Measurements from ENCODE around the gene DCAF15. TPM values are rescaled to one million over a fixed set of nuclear protein-coding genes. Genes with fewer than 3 reads are reported as not detected.

The DCAF15 gene
- total and polyA plus RNA-seq, 2 donors (not counting 3 experiments of a cell fraction or from before 2014, with no cell fraction given) = 41.9 to 42.4 TPM

DNA sequence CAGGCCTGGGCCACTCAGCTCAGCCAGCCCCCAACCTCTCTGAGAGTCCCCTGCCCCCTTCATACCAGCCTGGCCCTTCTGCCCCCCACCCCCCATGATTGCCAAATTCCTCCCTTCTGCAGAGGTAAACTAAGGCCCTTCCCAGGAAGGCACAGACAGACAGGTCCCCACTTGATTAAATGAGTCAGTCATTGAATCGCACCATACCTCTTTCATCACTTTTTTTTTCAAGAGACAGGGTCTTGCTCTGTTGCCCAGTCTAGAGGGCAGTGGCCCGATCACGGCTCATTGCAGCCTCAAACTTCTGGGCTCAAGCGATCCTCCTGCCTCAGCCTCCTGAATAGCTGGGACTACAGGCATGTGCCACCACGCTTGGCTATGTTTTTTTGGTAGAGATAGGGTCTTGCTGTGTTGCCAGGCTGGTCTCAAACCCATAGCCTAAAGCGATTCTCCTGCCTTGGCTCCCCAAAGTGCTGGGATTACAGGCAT lies 20.1 kb upstream of the DCAF15 start:
- Histone ChIP-seq H2AFZ (ENCODE audit: low read depth, low read length) (no peak overlapping the region), H3K27me3 (ENCODE audit: control insufficient read depth in 2 of 2, insufficient read depth in 2 of 2, low read length in 2 of 2) (no peaks in the 10 kb centered on the region), H3K4me2 (ENCODE audit: insufficient read depth, low read length) (no peak overlapping the region), H3K9ac (replicated peaks; ENCODE audit: extremely low read depth, insufficient read depth, low read length) (no peak overlapping the region), H3K27ac (ENCODE audit: insufficient read depth, low read depth, low read length) (no peak overlapping the region), H3K79me2 (ENCODE audit: control insufficient read depth, insufficient read depth, low read length) (no peaks in the 10 kb centered on the region), H3K9me3 (replicated peaks; ENCODE audit: control insufficient read depth, insufficient read depth, low read length) (no peaks in the 10 kb centered on the region), H3K9me1 (replicated peaks; ENCODE audit: control insufficient read depth, extremely low read depth, insufficient read depth, low read length) (no peaks in the 10 kb centered on the region), H4K20me1 (replicated peaks; ENCODE audit: control insufficient read depth, extremely low read depth, insufficient read depth, low read length) (no peaks in the 10 kb centered on the region), H3K4me1 (ENCODE audit: control insufficient read depth, extremely low read depth, insufficient read depth, low read length) (no peaks in the 10 kb centered on the region), H3K36me3 (ENCODE audit: control insufficient read depth in 2 of 2, extremely low read depth in 1 of 2, insufficient read depth in 2 of 2, low read length in 2 of 2) (peaks cover 0 to 2% of the 10 kb centered on the region in 2 experiments), H3K4me3 (replicated peaks in 1 of 3; ENCODE audit: insufficient read depth in 1 of 3, low read depth in 1 of 3, low read length in 3 of 3) (no peak overlapping the region)
- ChIA-PET CTCF (interaction anchor here (1.3 to 2.0 kb wide), 3 partner anchors 10 to 127 kb away, joined by 3 to 9 read pairs (median 4); no protein-coding TSS in a partner anchor), POLR2A (no interaction called here)
- BruUV-seq (replicated peaks) = no TSS peak
- FAIRE-seq = no peak
- TF ChIP-seq FOS (IDR thresholded peaks at IDR 0.05; ENCODE audit: borderline replicate concordance, insufficient read depth, low read length) (no peak), GATA2 (IDR thresholded peaks at IDR 0.05; ENCODE audit: insufficient read depth, insufficient read length, low read depth, low read length) (no peak), MYC (IDR thresholded peaks at IDR 0.05; ENCODE audit: low read depth, low read length) (no peak), JUN (IDR thresholded peaks at IDR 0.05; ENCODE audit: borderline replicate concordance, insufficient read depth, insufficient read length, low read depth) (no peak), EZH2 (IDR thresholded peaks at IDR 0.05; ENCODE audit: borderline replicate concordance, low read depth, low read length, severe bottlenecking) (no peak), POLR2A (IDR thresholded peaks at IDR 0.05; ENCODE audit: low read depth, low read length) (no peak), POLR2AphosphoS5 (IDR thresholded peaks at IDR 0.05; ENCODE audit: insufficient read depth, low read depth, low read length) (no peak)
- TF ChIP-seq, protein P1, sequence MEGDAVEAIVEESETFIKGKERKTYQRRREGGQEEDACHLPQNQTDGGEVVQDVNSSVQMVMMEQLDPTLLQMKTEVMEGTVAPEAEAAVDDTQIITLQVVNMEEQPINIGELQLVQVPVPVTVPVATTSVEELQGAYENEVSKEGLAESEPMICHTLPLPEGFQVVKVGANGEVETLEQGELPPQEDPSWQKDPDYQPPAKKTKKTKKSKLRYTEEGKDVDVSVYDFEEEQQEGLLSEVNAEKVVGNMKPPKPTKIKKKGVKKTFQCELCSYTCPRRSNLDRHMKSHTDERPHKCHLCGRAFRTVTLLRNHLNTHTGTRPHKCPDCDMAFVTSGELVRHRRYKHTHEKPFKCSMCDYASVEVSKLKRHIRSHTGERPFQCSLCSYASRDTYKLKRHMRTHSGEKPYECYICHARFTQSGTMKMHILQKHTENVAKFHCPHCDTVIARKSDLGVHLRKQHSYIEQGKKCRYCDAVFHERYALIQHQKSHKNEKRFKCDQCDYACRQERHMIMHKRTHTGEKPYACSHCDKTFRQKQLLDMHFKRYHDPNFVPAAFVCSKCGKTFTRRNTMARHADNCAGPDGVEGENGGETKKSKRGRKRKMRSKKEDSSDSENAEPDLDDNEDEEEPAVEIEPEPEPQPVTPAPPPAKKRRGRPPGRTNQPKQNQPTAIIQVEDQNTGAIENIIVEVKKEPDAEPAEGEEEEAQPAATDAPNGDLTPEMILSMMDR (IDR thresholded peaks at IDR 0.05; ENCODE audit: extremely low read depth in 1 of 2, insufficient read depth in 1 of 2, low read depth in 1 of 2, low read length in 2 of 2) = no peak
- TF ChIP-seq, protein P2, sequence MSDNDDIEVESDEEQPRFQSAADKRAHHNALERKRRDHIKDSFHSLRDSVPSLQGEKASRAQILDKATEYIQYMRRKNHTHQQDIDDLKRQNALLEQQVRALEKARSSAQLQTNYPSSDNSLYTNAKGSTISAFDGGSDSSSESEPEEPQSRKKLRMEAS (IDR thresholded peaks at IDR 0.05; ENCODE audit: insufficient read depth, insufficient read length) = no peak
- dilution Hi-C loops (cut with MboI; ENCODE audit: extremely low pct_ligation_motif_present, low sequenced_read_pairs) = no loop called here
- intact Hi-C loops (cut with micrococcal nuclease) = no loop called here
- DNase-seq (ENCODE audit: low read depth, low spot score) = no peak
